GM12891 (cell line): Measurements from ENCODE around the gene MESP2.

Experiments used
- POLR2A ChIP-seq: IDR thresholded peaks from 2 replicates; pipeline ENCODE4 v1.6.1; 2011; ENCODE audit warnings: low read depth, low read length, control low read depth
- TAF1 ChIP-seq: IDR thresholded peaks from 2 replicates; pipeline ENCODE4 v1.6.1; 2011; ENCODE audit warnings: low read depth, low read length, control low read depth

DNA sequence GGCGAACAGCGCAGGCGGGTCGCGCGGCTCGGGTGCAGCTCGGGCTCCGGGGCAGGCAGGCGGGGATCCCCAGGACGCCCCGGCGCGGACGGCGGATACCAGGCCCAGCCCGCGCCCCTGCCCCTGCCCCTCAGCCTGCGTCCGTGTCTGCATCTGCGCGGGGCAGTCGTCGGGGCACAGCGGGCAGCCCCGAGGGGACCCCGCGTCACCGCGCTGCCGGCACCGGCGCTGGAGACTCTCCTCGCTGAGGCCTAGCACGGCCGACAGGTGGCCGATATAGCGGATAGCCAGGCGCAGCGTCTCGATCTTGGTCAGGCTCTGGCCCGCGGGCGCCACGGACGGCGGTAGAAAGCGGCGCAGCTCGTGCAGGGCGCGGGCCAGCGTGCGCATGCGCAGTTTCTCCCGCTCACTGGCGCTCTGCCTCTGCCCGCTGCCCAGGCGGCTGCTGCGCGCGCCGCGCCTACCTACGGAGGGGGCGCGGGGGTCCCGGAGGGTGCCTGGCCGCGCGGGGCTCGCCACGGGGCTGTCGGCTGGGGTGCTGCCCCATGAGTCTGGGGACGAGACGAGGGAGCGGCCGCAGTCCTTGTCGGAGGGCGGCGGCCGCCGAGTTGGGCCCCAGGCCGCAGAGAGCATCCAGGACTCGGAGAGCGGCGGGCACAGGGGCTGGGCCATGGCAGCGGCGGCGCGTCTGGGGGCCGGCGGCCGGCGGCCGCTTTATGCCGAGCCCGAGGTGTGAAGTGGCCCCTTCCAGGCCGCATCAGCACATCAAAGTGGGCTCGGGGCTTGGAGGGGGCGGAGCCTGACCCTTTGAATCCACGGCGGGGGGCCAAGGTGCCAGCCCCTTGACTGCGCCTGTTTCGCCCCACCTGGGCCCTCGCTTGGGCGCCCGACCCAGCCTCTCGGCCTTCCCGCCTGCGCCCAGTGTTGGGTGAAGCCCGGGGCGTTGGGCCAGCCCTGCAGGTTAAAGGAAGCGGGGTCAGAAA, 25.3 kb upstream of the MESP2 start, which contains the start of gene MESP1:
- TF ChIP-seq POLR2A: no peak
- no peak for TF ChIP-seq TAF1
